ENCODE results near the gene NIN.

GRCh38 chr14:50795909-50796308, 35.1 kb downstream of the NIN start:
- no peak for TF ChIP-seq CTCF (IDR thresholded peaks at IDR 0.05)
- no peak for TF ChIP-seq POLR2AphosphoS5 (IDR thresholded peaks at IDR 0.05; ENCODE audit: low read depth, low read length)
- TF ChIP-seq TCF7L2 (IDR thresholded peaks at IDR 0.05; ENCODE audit: low read depth, low read length): no peak
